NOMO-1 treated with DMSO at 0.1 percent for 48 hours (cell line): ENCODE measurements around the gene IL10RB.

Experiments
- DNase-seq: peaks from one replicate; lab custom pipeline; 2025; ENCODE audit not compliant: unreplicated experiment; lab: John Stamatoyannopoulos, UW

The IL10RB gene

DNA sequence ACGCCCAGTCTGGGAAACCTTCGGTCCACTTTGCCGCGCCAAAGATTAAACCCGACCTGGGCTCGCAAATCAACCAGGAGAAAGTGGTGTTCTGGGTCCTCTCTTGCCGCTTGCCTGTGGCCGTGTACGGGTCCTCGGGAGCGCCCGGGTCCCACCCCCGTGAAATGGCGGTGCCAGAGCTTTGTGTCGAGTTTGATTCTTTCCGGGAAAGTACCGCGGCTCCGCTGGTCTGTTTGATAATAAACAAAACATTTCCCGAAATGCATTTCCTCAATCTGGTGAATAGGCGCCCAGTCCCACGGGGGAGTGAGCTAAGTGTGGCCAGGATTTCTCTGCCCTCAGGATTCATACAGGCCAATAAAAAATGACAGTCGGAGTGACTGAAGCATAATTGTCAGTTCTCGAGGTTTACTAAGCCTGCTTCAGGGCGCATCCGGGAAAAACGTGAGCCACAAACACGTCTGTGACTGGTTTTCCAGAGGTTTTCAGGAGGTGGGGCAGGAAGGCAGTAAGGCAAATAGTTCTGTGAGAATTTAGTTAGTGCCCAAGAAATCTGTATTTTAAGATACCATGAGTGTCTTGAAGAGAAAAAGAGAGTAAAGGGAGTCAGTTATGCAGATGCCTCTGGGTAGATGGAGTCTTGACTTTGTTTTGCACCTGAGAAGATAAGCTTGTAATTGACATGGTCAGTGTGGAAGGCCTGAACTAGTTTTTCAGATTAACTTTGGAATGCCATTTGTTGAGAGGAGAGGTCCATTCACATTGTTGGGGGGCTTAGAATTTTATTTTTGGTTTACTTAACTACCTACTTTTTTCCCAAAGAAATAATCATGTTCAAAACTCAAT is 59.3 kb downstream of the IL10RB start:
- peak; percentile 4 for DNase-seq

DNA sequence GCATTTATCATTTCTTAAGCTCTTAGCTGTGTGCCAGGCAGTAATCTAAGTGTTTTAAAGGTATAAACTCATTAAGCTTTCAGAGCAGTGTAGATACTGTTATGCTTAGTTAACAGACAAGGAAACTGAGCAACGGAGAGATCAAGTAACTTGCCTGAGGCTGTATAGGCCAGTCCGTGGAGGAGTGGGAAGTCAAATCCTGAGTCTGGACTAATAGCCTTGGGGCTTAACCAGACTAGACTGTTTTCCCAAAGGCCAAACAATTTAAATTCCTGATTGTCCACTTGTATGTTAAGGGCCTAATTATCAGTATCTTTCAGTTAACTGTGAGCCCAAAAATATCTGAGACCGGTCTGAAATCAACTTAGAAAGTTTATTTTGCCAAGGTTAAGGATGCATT is 61.2 kb downstream of the IL10RB start:
- no peak for DNase-seq

DNA sequence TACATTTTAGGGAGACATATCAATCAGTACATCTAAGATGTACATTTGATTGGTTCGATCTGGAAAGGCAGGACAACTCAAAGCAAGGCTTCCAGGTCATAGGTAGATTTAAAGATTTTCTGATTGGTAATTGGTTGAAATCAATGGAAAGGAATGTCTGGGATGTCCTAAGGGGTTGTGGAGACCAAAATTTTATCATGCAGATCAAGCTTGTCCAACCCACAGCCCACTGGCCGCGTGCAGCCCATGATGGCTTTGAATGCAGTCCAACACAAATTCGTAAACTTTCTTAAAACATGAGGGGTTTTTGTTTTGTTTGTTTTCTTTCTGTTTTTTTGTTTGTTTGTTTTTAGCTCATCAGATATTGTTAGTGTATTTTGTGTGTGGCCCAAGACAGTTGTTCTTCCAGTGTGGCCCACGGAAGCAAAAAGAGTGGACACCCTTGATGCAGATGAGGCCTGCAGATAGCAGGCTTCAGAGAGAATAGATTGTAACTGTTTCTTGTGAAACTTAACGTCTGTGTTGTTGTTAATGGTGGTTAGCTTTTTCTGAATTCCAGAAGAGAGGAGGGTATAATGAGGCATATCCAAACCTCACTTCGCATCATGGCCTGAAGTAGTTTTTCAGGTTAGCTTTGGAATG is 61.7 kb downstream of the IL10RB start:
- no peak for DNase-seq

DNA sequence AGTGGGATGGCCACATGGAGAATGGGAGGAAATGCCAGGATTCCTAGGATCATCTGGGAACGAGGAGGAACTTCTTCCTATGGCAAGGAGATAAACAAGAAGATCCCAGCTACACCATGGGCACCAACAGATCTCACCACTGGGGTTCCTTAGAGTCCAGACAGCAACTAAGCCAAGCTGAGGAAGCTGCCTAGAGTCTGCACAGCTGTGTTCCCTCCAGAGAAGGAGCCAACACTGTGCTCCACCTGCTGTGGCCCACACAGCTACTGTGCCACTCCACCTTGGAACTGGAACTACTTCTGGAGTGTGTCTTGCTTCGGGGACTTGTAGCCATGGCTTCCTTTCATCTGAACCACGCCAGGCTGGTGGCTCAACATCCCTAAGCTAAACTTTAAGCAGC is 64.6 kb downstream of the IL10RB start:
- DNase-seq = no peak

DNA sequence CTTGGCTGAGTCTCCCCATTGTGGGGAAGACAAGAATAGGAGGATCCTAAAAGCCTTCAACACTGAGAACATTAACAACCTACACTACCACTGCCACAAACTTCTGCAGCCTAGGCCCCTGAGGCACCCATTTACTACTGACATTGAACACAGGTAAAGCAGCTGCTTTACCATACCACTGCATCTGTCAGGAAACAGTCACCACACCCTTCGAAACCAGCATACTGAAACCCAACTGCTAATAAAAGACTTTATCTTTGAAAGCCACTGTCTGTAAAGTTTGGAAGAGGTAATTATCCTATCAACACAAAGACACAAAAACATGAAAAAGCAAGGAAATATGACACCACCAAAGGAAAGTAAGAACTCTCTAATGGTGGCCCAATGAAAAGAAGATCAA is 66.0 kb downstream of the IL10RB start:
- no peak for DNase-seq

DNA sequence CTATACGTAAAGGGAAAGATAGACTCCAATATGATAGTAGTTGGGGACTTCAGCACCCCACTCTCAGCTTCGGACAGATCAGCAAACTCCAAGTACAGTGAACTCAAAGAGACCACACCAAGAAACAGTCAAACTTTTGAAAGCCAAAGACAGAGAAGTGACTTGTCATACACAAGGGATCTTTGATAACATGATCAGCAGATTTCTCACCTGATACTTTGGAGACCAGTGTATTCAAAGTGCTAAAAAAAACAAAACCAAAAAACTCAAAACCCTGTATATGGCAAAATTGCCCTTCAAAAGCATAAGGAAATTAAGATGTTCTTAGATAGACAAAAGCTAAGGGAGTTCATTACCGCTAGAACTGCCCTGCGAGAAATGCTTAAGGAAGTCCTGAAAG is 68.0 kb downstream of the IL10RB start:
- no peak for DNase-seq

DNA sequence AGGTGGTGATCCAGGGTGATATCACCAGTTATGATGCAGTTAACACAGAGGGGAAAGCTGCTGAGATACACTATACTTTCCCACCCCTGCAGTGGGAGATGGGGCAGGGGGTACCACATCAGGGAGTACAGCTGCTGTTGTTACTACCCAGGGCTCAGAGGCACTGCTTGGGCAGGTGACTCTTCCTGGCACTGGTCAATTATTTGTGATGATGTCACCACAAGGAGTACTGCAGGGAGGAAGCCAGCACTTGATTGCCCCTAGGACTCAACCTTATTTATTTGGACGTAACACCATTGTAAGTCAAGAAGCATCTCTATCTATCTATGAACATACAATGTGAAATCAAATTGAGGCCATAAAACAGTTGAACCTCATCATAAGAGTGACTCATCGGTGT is 68.7 kb downstream of the IL10RB start:
- no peak for DNase-seq

DNA sequence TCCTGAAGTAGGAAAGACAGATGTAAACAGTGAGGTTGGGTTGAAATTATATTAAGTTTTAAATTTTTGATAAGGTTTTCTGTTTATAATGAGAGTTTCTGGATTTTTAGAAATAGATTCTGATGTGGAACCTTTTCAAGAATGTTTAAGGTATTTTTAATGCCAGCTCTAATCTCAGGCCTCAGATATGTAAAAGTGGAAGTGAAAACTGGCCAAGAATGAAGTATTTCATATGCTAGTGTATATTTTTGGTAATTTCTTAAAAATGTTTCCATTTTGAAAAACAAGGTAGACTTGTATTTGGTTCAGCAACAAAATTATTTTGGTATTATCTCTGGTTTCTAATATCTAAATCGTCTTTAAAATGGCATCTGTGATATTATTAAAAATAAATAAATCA is 73.0 kb downstream of the IL10RB start:
- DNase-seq = peak; percentile 29

DNA sequence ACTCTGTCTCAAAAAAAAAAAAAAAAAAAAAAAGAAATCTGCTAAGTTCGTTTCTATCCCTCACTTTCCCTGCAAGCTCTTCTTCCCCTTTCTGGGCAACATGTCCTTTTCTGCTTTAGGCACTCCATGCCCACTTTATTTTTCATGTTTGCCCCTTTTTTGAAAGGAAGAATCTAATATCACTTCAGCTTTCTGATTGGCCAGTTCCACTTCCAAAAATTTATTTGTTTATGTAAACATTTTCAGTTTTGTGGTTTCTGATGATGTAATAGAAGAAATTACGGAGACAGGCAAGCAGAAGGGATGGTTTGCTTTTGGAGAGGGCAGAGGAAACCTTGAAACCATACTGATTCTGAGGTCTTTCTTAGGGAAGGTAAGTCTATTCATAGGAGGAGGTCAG is 73.8 kb downstream of the IL10RB start:
- DNase-seq = peak; percentile 36

DNA sequence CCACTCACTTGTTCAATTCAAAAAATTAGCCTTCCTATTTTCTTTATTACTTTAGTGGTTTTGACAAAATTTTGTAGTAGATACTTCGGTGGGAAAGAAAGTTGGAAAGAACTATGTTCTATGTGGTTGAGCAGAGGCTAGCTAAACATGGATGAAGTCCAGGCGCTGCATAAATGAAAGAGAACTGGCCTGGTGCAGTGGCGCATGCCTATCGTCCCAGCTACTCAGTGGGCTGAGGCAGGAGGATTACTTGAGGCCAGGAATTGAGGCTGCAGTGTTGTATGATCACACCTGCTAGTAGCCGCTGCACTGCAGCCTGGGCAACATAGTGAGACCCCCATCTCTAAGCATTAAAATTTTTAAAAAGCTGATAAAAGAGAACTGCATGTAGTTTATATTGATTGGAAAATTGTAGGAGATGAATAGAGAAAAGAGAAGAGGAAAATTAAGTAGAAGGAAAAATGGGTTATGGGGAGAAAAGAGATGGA is 79.6 kb downstream of the IL10RB start:
- DNase-seq = no peak
